Stimulated activated CD4-positive, alpha-beta T cell treated with anti-CD3 and anti-CD28 coated beads, Interleukin-4, amount 100 ng/mL, for 24 hours (primary cell): ENCODE data around the gene HORMAD2.

ENCODE experiments used
- DNase-seq: peaks from one replicate; pipeline ENCODE4 v3.0.0-alpha.2; 2020

HORMAD2 gene

DNA sequence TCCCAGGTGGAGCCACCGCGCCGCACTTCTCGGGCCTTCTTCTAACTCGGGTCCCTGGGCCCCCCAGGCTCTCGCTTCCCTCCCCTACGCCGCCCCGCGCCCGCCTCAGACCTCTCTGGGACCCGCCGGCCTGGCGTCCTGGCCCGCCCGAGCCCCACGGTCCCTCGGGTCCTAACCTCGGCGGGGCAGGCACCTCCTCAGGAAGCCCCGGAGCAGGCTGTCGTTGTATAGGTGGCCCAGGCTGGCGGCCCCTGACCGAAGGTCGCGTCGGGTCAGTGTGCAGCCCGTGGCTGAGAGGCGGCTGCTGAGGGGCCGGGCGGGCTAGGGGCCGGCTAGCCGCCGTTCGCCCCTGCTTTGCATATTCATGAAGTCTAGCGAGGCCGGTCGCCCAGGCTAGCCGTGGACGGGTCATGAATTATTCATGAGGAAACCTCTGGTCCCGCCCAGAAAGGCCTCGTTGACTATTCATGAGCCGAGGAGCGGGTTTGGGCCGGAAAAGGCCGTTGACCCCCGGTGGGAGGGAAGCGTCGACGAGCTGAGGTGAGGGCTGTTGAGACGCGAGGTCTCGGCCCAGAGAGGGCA, at the start of gene HORMAD2:
TSS of gene HORMAD2 (plus strand) at position 513 of the 582 bp plus-strand sequence. CDS start 13,489 bp downstream, outside the sequence.
- no peak for DNase-seq

- no peak for DNase-seq
Observed at GRCh38 chr22:30031328-30031727, 48.9 kb upstream of the HORMAD2 start.

DNA sequence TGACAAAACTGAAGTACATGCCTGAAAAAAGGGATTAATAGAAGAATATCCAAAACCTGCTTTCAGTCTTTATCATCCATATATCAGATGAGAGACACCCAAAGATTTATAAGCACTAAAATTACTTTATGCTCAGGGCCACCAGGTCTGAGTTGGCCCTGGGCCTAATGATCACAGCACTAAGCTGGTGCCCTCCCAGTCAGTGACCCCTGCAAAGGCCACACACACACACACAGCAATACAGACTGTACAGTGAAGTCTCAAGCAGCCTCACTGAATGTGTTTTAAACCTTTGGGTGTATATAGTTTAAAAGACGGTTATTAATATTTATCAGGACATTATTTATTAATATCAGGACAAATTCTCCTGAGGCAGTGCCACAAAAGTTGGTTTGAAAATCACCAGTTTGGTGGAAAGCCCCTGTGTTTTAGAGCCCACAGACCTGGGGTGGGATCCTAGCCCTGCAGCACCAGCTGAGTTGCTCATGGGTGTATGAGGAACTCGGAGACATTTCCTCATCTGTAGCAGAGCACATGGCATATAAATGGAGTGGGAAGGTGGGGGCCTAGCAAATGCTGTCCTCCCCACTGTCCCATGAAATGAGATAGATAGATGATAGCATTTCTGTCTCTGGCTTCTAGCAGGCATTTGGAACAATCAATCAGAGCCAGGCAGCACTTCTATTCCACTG, 48.4 kb upstream of the HORMAD2 start:
- DNase-seq: no peak

DNA sequence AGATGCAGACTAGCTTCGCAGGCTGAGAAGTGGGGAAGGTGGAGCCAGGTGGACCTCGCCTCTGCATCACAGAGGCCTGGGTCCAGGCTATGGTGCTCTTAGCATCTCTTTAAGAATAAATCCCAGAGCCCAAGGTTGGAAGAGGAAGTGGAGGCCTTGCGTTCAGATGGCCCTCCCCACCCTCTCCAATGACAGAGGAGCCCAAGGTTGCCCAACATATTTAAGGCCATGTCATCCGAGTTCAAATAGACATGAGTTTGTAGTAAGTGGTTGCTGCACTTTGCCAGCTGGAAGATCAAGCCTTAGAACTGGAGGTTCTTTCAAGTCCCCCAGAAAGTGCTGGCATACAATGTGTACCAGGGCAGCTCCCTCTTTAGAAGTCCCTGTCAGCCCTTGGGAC, 47.1 kb upstream of the HORMAD2 start:
- no peak for DNase-seq

DNA sequence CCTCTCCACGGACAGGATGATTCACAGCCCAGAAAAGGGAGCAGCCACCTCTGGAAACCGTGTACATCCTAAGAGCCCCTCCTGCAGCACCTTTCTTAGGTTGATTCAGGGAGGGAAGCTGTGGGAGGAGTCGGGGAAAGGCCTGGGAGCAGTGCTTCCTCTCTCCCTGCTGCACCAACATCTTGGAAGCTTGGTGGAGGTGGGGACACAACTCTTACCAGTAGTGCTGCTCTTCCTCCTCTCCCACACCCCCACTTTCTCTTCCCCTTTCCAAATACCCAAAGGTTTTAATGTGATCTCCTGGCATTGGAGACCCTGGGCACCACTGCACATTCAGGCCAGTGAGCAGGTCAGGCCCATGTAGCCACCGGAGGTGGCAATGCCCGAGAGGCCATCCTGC, 46.4 kb upstream of the HORMAD2 start:
- DNase-seq: no peak

GRCh38 chr22:30036656-30037055, 43.6 kb upstream of the HORMAD2 start:
- no peak for DNase-seq

DNA sequence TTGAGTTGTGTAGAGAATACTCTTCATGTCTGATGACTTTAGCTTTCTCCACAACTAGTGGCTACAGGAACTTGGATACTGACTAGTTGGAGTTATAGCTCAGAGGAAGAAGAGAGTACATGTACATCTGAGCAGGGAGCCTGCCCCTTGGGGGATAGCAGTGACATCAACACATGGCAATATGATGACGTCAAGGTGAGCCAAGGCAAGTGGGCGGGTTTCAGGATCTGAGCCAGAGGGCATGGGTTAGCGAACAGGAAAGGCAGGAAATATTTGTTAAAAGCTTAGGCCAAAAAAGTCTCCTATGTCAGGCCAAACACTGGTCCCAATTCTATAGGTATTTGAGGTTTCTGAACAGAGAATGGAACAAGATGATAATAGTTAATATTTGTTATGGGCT, 42.0 kb upstream of the HORMAD2 start:
- no peak for DNase-seq

GRCh38 chr22:30040499-30041260, 39.6 kb upstream of the HORMAD2 start:
- no peak for DNase-seq

DNA sequence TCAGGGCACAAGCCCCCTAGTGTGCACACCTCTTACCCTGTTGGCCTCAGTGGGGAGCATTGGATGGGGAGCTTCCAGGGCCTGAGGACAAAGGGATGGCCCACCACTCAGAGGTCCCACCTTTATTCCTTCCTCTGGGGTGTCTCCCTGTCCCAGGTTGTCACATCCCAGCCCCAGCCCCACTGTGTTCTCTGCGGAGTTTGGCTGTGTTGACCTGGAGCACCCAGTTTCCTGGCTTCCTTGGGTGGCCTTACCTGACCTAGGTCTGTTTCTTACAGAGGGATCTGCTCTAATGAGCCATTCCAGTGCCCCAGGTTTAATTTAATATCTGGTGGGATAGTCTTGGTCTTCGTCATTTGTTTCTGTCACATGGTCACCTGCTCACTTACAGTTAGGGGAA, 38.8 kb upstream of the HORMAD2 start:
- no peak for DNase-seq

GRCh38 chr22:30041881-30042280, 38.4 kb upstream of the HORMAD2 start:
- no peak for DNase-seq

- no peak for DNase-seq
Observed at GRCh38 chr22:30043161-30043560, 37.1 kb upstream of the HORMAD2 start.

GRCh38 chr22:30044369-30044768, 35.9 kb upstream of the HORMAD2 start:
- no peak for DNase-seq

GRCh38 chr22:30044881-30045493, 35.3 kb upstream of the HORMAD2 start:
- DNase-seq: no peak

- no peak for DNase-seq
Observed at GRCh38 chr22:30045494-30045887, 34.8 kb upstream of the HORMAD2 start.

DNA sequence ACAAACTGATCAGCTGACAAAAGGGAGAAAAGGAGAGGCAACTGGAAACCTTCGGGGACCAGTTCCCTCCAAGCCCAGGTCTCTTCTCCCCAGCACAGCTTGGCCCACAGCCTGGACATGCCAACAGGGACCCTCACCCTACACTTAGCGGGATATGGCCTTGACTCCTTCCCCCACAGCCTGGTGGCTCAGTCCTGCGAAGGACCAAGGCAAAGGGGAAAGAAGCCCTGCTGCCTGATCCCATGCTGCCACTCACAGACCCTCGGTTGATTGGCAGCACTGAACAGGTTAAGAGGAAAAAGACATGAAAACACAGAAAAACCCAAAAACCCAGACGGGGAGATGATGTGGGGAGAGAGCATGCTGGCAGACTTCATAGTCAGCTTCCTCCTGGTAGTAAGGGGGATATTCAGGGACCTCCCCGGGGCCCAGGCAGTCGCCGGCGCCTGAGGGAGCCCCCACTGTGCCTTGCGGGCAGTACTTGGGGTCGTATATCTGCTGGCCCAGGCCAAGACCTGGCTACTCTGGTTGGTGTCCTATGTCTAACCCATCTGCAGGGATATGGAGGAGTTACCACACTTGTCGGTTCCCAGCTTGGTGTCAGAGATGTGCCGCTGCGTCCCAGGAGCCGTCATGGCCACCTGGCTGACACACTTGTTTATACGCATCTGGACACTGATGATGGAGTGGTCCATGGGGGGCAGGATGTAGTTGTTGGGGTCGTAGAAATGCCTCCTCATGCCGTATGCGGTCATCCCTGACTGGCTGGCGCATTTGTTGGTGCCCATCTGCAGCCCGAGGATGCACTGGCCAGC, 34.2 kb upstream of the HORMAD2 start:
- no peak for DNase-seq

- DNase-seq: no peak
Observed at GRCh38 chr22:30046716-30047363, 33.4 kb upstream of the HORMAD2 start.

DNA sequence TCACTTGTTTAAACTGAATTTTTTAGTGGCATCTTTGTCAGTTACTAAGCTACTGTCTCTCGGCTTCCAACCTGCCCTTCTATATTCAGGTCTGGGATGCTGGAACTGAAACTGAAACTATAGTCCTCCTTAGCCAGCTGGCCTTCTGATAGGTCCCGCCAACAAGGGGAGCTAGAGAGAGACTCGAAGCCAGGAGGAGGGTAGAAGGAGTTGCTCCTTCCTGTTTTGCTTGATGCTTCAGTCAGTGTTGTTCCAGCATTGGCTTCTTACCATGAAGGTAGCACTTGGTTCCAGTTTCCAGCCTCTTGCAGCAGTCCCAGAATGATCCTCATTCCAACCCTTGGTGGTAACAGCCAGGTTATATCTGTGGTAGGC, 32.9 kb upstream of the HORMAD2 start:
- no peak for DNase-seq

DNA sequence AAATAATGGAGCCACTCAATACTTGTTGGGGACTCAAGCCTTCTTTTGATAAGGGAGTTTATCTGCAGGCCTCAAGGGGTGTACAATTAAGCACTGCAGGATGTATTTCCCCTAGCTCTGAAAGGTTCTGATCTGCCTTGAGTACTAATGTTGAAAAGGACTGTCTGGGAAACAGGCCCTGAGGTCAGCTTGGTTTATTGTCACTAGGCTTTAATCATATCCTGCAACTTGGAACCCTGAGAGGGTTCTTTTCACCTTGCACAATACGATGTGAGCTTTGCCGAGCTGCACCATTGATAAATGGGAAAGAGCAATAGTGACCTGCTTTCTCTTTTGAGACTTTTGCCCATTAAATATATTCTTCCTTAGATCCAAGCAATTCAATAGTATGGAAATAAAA, 31.6 kb upstream of the HORMAD2 start:
- no peak for DNase-seq

GRCh38 chr22:30054067-30054763, 26.0 kb upstream of the HORMAD2 start:
- DNase-seq: no peak

DNA sequence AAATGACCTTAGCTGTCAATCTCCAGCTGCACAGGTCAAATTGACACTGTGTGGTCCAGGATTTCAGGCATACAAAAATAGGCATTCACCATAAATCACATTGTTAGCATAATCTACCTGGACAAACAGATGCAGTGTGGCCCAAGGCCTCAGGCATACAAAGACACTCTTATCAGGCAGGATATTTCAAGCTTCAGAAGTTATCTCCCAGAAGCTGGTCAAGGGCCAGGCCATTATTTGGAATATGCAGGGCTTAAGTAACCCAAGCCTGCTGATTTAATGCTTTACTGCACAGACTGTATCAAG, 25.5 kb upstream of the HORMAD2 start:
- DNase-seq: no peak

- no peak for DNase-seq
Observed at GRCh38 chr22:30056015-30056414, 24.2 kb upstream of the HORMAD2 start.

GRCh38 chr22:30057375-30057774, 22.9 kb upstream of the HORMAD2 start:
- DNase-seq: no peak
